Measurements from ENCODE around the gene MCTP1. TPM values are rescaled to one million over a fixed set of nuclear protein-coding genes. Genes with fewer than 3 reads are reported as not detected.

Gene MCTP1
- total and polyA plus RNA-seq, 2 experiments from 2014 or later, result 1.3 to 5.7 TPM

DNA sequence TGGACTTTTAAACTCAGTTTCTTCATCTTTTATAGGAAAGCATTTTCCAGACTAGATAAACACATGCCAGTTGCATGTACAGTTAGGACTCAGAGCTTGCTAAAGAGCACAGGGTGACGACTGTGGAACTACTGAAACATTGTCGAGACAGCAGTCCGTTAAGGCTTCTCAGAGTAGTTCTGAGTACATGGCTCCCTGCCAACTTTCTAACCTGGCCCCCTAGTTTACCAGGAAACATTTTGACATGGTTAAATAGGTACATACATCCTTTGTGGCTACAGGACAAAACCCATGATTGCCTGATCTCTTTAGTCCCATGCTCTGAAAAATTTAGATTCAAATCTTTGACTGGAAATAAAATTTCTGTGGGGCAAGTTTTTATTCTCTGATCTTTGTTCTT, 536.7 kb downstream of the MCTP1 start:
- no peak overlapping the region for H2AFZ ChIP-seq
- no peaks in the 10 kb centered on the region for H3K79me2 ChIP-seq
- H3K4me1 ChIP-seq (ENCODE audit: insufficient read depth), result no peaks in the 10 kb centered on the region
- no peak overlapping the region for H3K4me3 ChIP-seq
- H3K9me3 ChIP-seq (ENCODE audit: low read depth), result no peaks in the 10 kb centered on the region
- 88% methylated on average over 3 of the region's 3 CpGs for WGBS (ENCODE audit: low lambda C conversion rate, missing lambda C conversion rate)
- TF ChIP-seq EZH2 (IDR thresholded peaks at IDR 0.05; ENCODE audit: borderline replicate concordance), result no peak
- TF ChIP-seq, protein P1, sequence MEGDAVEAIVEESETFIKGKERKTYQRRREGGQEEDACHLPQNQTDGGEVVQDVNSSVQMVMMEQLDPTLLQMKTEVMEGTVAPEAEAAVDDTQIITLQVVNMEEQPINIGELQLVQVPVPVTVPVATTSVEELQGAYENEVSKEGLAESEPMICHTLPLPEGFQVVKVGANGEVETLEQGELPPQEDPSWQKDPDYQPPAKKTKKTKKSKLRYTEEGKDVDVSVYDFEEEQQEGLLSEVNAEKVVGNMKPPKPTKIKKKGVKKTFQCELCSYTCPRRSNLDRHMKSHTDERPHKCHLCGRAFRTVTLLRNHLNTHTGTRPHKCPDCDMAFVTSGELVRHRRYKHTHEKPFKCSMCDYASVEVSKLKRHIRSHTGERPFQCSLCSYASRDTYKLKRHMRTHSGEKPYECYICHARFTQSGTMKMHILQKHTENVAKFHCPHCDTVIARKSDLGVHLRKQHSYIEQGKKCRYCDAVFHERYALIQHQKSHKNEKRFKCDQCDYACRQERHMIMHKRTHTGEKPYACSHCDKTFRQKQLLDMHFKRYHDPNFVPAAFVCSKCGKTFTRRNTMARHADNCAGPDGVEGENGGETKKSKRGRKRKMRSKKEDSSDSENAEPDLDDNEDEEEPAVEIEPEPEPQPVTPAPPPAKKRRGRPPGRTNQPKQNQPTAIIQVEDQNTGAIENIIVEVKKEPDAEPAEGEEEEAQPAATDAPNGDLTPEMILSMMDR (IDR thresholded peaks at IDR 0.05; ENCODE audit: poor library complexity), result no peak
- no peak for TF ChIP-seq EZH2phosphoT487 (IDR thresholded peaks at IDR 0.05; ENCODE audit: low read depth, severe bottlenecking, unreplicated experiment)
- no peaks in the 10 kb centered on the region for H4K20me1 ChIP-seq (ENCODE audit: insufficient read depth, poor library complexity, severe bottlenecking)
- no peak for DNase-seq (ENCODE audit: low spot score)
- no peak overlapping the region for H3K4me2 ChIP-seq
- H3K36me3 ChIP-seq (replicated peaks; ENCODE audit: insufficient read depth, low read depth), result no peaks in the 10 kb centered on the region
- H3K27ac ChIP-seq, result no peak overlapping the region
- no peaks in the 10 kb centered on the region for H3K27me3 ChIP-seq
- H3K9me2 ChIP-seq (replicated peaks; ENCODE audit: insufficient read depth), result no peaks in the 10 kb centered on the region

DNA sequence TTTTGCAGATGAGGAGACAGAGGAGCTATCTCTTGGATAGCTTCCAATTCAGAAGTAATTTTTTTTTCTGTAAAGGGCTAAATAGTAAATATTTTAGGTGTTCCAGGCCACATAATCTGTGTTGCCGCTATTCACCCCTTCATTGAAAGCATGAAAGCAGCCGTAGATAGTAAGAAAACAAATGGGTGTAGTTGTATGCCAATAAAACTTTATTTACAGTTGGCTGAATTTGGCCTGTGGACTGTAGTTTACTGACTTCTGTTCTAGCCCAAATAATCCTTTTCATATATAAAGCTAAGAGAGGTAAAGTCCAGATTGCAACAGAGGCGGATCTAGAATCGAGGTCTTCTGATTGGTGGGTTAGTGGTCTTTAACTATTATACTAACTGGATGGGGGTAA, 537.5 kb downstream of the MCTP1 start:
- no peaks in the 10 kb centered on the region for H3K9me2 ChIP-seq (replicated peaks; ENCODE audit: insufficient read depth)
- H3K36me3 ChIP-seq (replicated peaks; ENCODE audit: insufficient read depth, low read depth), result no peaks in the 10 kb centered on the region
- no peaks in the 10 kb centered on the region for H3K79me2 ChIP-seq
- H3K4me1 ChIP-seq (ENCODE audit: insufficient read depth), result no peaks in the 10 kb centered on the region
- no peaks in the 10 kb centered on the region for H4K20me1 ChIP-seq (ENCODE audit: insufficient read depth, poor library complexity, severe bottlenecking)
- no peaks in the 10 kb centered on the region for H3K9me3 ChIP-seq (ENCODE audit: low read depth)
- no peak overlapping the region for H3K4me3 ChIP-seq
- WGBS (ENCODE audit: low lambda C conversion rate, missing lambda C conversion rate), result 87% methylated on average over 4 of the region's 4 CpGs
- no peak overlapping the region for H3K4me2 ChIP-seq
- H2AFZ ChIP-seq, result no peak overlapping the region
- no peaks in the 10 kb centered on the region for H3K27me3 ChIP-seq
- TF ChIP-seq, protein P1 (IDR thresholded peaks at IDR 0.05; ENCODE audit: poor library complexity), result no peak
- TF ChIP-seq EZH2phosphoT487 (IDR thresholded peaks at IDR 0.05; ENCODE audit: low read depth, severe bottlenecking, unreplicated experiment) (no peak), EZH2 (IDR thresholded peaks at IDR 0.05; ENCODE audit: borderline replicate concordance) (no peak)
- no peak for DNase-seq (ENCODE audit: low spot score)
- no peak overlapping the region for H3K27ac ChIP-seq

DNA sequence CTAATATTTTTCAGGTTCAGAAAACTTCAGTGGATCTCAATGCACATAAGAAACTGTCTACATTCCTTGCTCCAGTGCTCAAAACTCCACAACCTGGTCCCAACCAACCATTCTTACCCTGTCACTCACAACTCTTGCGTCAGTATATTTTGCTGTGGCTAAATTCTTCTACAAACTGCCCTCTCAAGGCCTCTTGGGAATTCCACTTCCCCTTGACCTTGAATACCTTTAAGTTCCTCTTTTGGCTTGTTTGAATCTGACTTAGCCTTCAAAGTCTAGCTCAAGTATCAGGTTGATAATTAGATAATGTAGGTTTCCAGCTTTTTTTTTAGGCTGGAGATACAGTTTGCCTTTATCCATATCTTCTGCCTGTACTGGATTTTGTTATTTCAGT, 538.2 kb downstream of the MCTP1 start:
- WGBS (ENCODE audit: low lambda C conversion rate, missing lambda C conversion rate), result 93% methylated on average over 1 of the region's 1 CpG
- Histone ChIP-seq H3K4me3 (no peak overlapping the region), H3K9me3 (ENCODE audit: low read depth) (no peaks in the 10 kb centered on the region), H3K36me3 (replicated peaks; ENCODE audit: insufficient read depth, low read depth) (no peaks in the 10 kb centered on the region), H3K4me1 (ENCODE audit: insufficient read depth) (no peaks in the 10 kb centered on the region), H3K27ac (no peak overlapping the region), H3K27me3 (no peaks in the 10 kb centered on the region), H4K20me1 (ENCODE audit: insufficient read depth, poor library complexity, severe bottlenecking) (no peaks in the 10 kb centered on the region), H3K4me2 (no peak overlapping the region), H3K79me2 (no peaks in the 10 kb centered on the region), H2AFZ (no peak overlapping the region), H3K9me2 (replicated peaks; ENCODE audit: insufficient read depth) (no peaks in the 10 kb centered on the region)
- DNase-seq (ENCODE audit: low spot score), result no peak
- TF ChIP-seq, protein P1 (IDR thresholded peaks at IDR 0.05; ENCODE audit: poor library complexity), result no peak
- TF ChIP-seq EZH2phosphoT487 (IDR thresholded peaks at IDR 0.05; ENCODE audit: low read depth, severe bottlenecking, unreplicated experiment) (no peak), EZH2 (IDR thresholded peaks at IDR 0.05; ENCODE audit: borderline replicate concordance) (no peak)

Measured in hepatocyte (in vitro differentiated cells).